HepG2 (cell line): ENCODE results near the gene CRADD. TPM values are rescaled to one million over a fixed set of nuclear protein-coding genes. Genes with fewer than 3 reads are reported as not detected.

Source experiments
- BORCS8-MEF2B ChIP-seq: sonication (generic); formaldehyde crosslinking; IDR thresholded peaks from 2 replicates; pipeline ENCODE4 v1.8.0; 2022; ENCODE audit warnings: mild to moderate bottlenecking, missing genetic modification reagents
- CHD2 ChIP-seq: IDR thresholded peaks from 2 replicates; pipeline ENCODE4 v1.6.1; 2011; ENCODE audit warnings: low read depth, low read length, improper control_type of control experiment
- HOXA7 ChIP-seq: sonication (generic); formaldehyde crosslinking; IDR thresholded peaks from 2 replicates; pipeline ENCODE4 v1.8.1; 2022; ENCODE audit warnings: mild to moderate bottlenecking, missing genetic modification reagents, moderate library complexity
- LCORL ChIP-seq, 2 experiments: fragments of 450-650 bp in 1 of 2; sonication (generic) in 1 of 2; formaldehyde crosslinking in 1 of 2; IDR thresholded peaks; 2 replicates each; pipeline versions ENCODE4 v1.5.0 to v1.6.1; 2017 to 2020; ENCODE audit warnings: antibody characterized with exemption in 1 of 2, missing genetic modification reagents in 1 of 2
- NFIC ChIP-seq: IDR thresholded peaks from 2 replicates; pipeline ENCODE4 v1.6.1; 2012; ENCODE audit warnings: mild to moderate bottlenecking, low read length, inconsistent platforms
- NONO ChIP-seq, 2 experiments: fragments of 450-650 bp in 1 of 2; sonication (generic) in 1 of 2; formaldehyde crosslinking in 1 of 2; IDR thresholded peaks in 1 of 2; conservative IDR thresholded peaks in 1 of 2; 2 replicates each; pipeline versions ENCODE4 v1.6.1 to v1.8.0; 2017 to 2022; ENCODE audit warnings: mild to moderate bottlenecking in 1 of 2, missing genetic modification reagents in 1 of 2, moderate library complexity in 1 of 2
- PHF5A ChIP-seq: IDR thresholded peaks from one replicate; pipeline ENCODE4 v1.6.1; 2018; ENCODE audit warnings: low read depth, missing genetic modification reagents; ENCODE audit not compliant: unreplicated experiment
- PRDM15 ChIP-seq: sonication (generic); formaldehyde crosslinking; IDR thresholded peaks from 2 replicates; pipeline ENCODE4 v1.4.0; 2020; ENCODE audit warnings: missing genetic modification reagents
- SATB2 ChIP-seq: sonication (generic); formaldehyde crosslinking; IDR thresholded peaks from 2 replicates; pipeline ENCODE4 v1.5.0; 2020; ENCODE audit warnings: missing genetic modification reagents
- SP4 ChIP-seq: sonication (generic); formaldehyde crosslinking; IDR thresholded peaks from 2 replicates; pipeline ENCODE4 v1.8.1; 2023; ENCODE audit warnings: mild to moderate bottlenecking, missing genetic modification reagents
- ZMYM3 ChIP-seq: sonication (generic); formaldehyde crosslinking; IDR thresholded peaks from 2 replicates; pipeline ENCODE4 v1.5.1; 2020; ENCODE audit warnings: mild to moderate bottlenecking, missing genetic modification reagents
- ZNF12 ChIP-seq: sonication (generic); formaldehyde crosslinking; IDR thresholded peaks from 2 replicates; pipeline ENCODE4 v1.5.0; 2020; ENCODE audit warnings: missing genetic modification reagents
- ZNF264 ChIP-seq: sonication (generic); formaldehyde crosslinking; IDR thresholded peaks from 2 replicates; pipeline ENCODE4 v1.4.0; 2020; ENCODE audit warnings: missing genetic modification reagents
- ZNF747 ChIP-seq: sonication (generic); formaldehyde crosslinking; IDR thresholded peaks from 2 replicates; pipeline ENCODE4 v1.8.1; 2023; ENCODE audit warnings: missing genetic modification reagents, mild to moderate bottlenecking, borderline replicate concordance
- ZNF777 ChIP-seq: sonication (generic); formaldehyde crosslinking; IDR thresholded peaks from 2 replicates; pipeline ENCODE4 v1.4.0; 2020; ENCODE audit warnings: missing genetic modification reagents
- polyA plus RNA-seq, 8 experiments: library from polyadenylated mRNA; depleted of rRNA in 3 of 8; stranded (reverse) in 7 of 8; unstranded in 1 of 8; fragments of >200 nt; fragmentation: Illumina TruSeq in 4 of 8; extraction: Trizol in 4 of 8; gene quantifications; 2 replicates each; pipeline versions ENCODE4 v1.2.1 to v1.2.3, GENCODE V29; 2011 to 2016; ENCODE audit warnings: low read depth in 4 of 8, missing spikeins in 1 of 8, mixed read lengths in 1 of 8; ENCODE audit not compliant: insufficient read depth in 1 of 8
- total RNA-seq, 5 experiments: library from RNA; depleted of rRNA; stranded (reverse); fragments of >200 nt; fragmentation: Illumina TruSeq; extraction: Trizol; gene quantifications; 2 replicates each; pipeline ENCODE4 v1.2.3, GENCODE V29; 2016; ENCODE audit warnings: low read depth in 1 of 5
- TF ChIP-seq, protein P1 (sequence below): sonication (generic); formaldehyde crosslinking; IDR thresholded peaks from 2 replicates; pipeline ENCODE4 v1.4.0; 2020; ENCODE audit warnings: mild to moderate bottlenecking, missing genetic modification reagents
- TF ChIP-seq, protein P2 (sequence below): sonication (generic); formaldehyde crosslinking; IDR thresholded peaks from 2 replicates; pipeline ENCODE4 v1.5.0; 2020; ENCODE audit warnings: missing genetic modification reagents, mild to moderate bottlenecking, borderline replicate concordance
- TF ChIP-seq, protein P3 (sequence below): IDR thresholded peaks from 2 replicates; pipeline ENCODE4 v1.6.1; 2016; ENCODE audit warnings: mild to moderate bottlenecking, missing biosample characterization, missing genetic modification reagents

The CRADD gene
- total and polyA plus RNA-seq, 2 of the 13 experiments (the other 11 are each of a cell fraction or from before 2014, with no cell fraction given) = 12.4 to 18.8 TPM

- TF ChIP-seq, protein P1, sequence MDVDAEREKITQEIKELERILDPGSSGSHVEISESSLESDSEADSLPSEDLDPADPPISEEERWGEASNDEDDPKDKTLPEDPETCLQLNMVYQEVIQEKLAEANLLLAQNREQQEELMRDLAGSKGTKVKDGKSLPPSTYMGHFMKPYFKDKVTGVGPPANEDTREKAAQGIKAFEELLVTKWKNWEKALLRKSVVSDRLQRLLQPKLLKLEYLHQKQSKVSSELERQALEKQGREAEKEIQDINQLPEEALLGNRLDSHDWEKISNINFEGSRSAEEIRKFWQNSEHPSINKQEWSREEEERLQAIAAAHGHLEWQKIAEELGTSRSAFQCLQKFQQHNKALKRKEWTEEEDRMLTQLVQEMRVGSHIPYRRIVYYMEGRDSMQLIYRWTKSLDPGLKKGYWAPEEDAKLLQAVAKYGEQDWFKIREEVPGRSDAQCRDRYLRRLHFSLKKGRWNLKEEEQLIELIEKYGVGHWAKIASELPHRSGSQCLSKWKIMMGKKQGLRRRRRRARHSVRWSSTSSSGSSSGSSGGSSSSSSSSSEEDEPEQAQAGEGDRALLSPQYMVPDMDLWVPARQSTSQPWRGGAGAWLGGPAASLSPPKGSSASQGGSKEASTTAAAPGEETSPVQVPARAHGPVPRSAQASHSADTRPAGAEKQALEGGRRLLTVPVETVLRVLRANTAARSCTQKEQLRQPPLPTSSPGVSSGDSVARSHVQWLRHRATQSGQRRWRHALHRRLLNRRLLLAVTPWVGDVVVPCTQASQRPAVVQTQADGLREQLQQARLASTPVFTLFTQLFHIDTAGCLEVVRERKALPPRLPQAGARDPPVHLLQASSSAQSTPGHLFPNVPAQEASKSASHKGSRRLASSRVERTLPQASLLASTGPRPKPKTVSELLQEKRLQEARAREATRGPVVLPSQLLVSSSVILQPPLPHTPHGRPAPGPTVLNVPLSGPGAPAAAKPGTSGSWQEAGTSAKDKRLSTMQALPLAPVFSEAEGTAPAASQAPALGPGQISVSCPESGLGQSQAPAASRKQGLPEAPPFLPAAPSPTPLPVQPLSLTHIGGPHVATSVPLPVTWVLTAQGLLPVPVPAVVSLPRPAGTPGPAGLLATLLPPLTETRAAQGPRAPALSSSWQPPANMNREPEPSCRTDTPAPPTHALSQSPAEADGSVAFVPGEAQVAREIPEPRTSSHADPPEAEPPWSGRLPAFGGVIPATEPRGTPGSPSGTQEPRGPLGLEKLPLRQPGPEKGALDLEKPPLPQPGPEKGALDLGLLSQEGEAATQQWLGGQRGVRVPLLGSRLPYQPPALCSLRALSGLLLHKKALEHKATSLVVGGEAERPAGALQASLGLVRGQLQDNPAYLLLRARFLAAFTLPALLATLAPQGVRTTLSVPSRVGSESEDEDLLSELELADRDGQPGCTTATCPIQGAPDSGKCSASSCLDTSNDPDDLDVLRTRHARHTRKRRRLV (CRISPR knock-in tag) = peak; percentile 27; the same call in 1 of the 2 replicates
- TF ChIP-seq PHF5A (no peak), HOXA7 (no peak), CHD2 (no peak), SATB2 (CRISPR knock-in tag) (0 out of 2 replicates have a peak, but pooled peaks have one; percentile 8), SP4 (CRISPR knock-in tag) (no peak), NONO (IDR thresholded peaks at IDR 0.05) (no peak), NONO (CRISPR knock-in tag; conservative IDR thresholded peaks at IDR 0.05) (peak; percentile 1; the same call in 1 of the 2 replicates), ZNF777 (CRISPR knock-in tag) (0 out of 2 replicates have a peak, but pooled peaks have one; percentile 1), ZNF12 (no peak), NFIC (no peak), PRDM15 (CRISPR knock-in tag) (no peak), ZNF747 (CRISPR knock-in tag) (peak; percentile 16; the same call in 1 of the 2 replicates), ZMYM3 (CRISPR knock-in tag) (no peak), BORCS8-MEF2B (CRISPR knock-in tag) (no peak), LCORL (IDR thresholded peaks at IDR 0.05) (no peak), LCORL (CRISPR knock-in tag; IDR thresholded peaks at IDR 0.05) (no peak), ZNF264 (CRISPR knock-in tag) (no peak)
- TF ChIP-seq, protein P2, sequence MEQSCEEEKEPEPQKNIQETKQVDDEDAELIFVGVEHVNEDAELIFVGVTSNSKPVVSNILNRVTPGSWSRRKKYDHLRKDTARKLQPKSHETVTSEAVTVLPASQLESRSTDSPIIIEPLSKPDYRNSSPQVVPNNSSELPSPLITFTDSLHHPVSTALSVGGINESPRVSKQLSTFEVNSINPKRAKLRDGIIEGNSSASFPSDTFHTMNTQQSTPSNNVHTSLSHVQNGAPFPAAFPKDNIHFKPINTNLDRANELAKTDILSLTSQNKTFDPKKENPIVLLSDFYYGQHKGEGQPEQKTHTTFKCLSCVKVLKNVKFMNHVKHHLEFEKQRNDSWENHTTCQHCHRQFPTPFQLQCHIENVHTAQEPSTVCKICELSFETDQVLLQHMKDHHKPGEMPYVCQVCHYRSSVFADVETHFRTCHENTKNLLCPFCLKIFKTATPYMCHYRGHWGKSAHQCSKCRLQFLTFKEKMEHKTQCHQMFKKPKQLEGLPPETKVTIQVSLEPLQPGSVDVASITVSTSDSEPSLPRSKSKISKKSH (CRISPR knock-in tag) = no peak
- TF ChIP-seq, protein P3, sequence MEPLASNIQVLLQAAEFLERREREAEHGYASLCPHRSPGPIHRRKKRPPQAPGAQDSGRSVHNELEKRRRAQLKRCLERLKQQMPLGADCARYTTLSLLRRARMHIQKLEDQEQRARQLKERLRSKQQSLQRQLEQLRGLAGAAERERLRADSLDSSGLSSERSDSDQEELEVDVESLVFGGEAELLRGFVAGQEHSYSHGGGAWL (CRISPR knock-in tag) = no peak
Observed at GRCh38 chr12:93676408-93677194, 574 bp upstream of the CRADD start (continued).
